SHP77 treated with DMSO at 0.1 percent for 48 hours (cell line): ENCODE measurements around the gene DLGAP3.
A peak's percentile ranks its signal among the peaks of the same experiment; 100 is the strongest.

Experiments
- DNase-seq: peaks from one replicate; lab custom pipeline; 2025; lab: John Stamatoyannopoulos, UW

Gene DLGAP3

GRCh38 chr1:34928066-34928696, 1.3 kb downstream of the DLGAP3 start:
- no peak for DNase-seq

DNA sequence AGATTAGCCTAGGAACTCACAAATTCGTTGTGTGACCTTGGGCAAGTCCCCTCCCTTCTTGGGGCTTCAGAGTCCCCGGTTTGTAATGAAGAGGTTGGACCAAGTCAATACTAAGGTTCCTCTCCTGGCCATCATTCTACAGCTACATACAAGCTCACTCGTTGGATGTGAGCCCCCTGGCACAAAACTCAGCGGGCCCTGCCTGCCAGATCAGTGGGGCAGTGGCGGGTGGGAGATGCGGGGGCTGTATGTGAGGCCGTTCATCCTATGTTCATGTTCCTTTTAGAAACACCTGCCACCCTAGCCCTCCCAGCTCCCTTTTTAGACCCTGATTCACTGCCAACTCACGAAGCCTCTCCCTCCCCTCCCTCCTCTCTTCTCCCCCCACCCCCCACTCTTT, 2.1 kb downstream of the DLGAP3 start:
- DNase-seq: no peak

GRCh38 chr1:34926894-34927293, 2.6 kb downstream of the DLGAP3 start:
- DNase-seq: no peak

GRCh38 chr1:34926156-34926555, 3.3 kb downstream of the DLGAP3 start:
- DNase-seq: no peak

GRCh38 chr1:34925730-34926129, 3.7 kb downstream of the DLGAP3 start:
- DNase-seq: no peak

DNA sequence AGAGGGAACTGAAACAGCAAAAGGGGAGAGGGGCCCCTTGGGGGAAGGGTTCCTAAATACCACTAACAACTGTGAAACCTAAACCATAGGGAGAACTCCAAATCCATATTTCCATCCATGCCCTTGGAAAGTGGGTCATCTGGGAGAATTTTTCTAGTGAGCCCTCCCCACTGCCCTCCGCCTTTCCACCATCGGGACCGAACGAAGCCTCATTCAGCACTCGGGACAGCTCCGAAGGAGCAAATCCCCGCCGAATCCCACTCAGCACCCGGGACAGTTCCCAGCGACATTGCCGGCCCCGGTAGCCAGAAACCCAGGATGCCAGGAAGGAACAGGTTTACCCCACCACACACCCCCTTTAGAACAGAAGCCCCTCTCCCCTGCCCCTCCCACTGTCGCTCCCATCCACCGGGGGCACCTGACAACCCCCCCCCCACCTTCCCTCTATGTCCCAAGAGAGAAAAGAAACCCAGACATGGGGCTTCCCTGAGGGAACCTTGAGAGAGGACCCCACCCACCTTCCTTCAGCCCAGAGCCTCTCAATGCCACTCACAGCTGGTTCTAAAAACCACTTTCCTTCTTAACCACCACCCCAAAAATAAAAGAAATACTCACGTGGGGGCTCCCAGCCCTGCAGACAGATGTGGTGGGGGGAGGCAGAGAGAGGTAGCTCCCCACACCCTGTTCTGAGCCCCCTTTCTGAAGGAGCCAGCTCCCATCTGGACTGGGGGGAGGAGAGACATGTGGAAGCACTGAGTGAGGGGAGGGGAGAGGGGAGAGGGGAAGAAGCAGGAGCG, 4.5 kb downstream of the DLGAP3 start:
- DNase-seq: no peak

DNA sequence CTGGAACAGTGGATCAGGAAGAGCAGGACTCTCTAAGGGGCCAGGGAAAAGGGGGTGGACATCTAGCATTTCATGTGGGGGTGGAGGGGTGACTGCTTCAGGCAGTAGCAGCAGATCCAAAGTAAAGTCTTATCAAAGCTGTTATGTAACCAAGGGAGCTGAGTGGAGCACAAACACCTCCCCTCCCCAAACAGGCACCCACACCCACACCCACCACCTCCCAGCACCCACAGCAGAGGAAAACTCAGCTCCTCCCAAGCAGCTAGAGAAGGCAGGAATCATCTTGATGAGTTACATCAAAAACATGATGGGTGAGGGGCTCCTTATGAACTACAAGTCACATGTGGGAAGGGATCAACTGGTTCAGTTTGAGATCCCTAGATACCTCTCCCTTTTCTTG, 6.0 kb downstream of the DLGAP3 start:
- no peak for DNase-seq

DNA sequence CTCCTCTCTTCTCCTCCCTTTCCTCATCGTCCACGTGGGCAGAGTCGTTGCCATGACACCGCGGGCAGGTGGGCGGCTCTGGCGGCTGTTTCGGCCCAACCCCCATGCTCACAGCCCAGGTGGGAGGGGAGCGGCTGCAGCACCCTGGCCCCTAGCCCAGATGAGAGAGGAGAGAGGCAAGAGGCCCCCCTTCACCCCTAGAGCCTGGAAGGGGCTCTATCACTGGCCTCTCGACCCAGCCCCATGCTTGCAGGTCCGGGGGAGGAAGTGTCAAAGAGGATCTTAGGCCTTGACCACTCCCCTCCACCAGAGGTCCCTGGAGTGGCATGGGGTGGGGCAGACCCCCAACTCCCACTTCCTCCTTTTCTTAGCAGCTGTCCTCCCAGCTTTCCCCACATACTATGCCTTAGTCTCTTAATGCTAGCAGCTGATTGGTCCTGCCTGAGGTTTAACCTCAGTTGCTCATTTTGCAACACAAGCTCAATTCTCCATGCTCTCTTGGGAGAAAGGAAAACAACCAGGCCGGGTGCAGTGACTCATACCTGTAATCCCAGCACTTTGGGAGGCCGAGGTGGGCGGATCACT, 10.4 kb downstream of the DLGAP3 start:
- peak; percentile 3 for DNase-seq

GRCh38 chr1:34918386-34918976, 11.0 kb downstream of the DLGAP3 start:
- DNase-seq: no peak

- DNase-seq: no peak
Observed at GRCh38 chr1:34917017-34917416, 12.4 kb downstream of the DLGAP3 start.

DNA sequence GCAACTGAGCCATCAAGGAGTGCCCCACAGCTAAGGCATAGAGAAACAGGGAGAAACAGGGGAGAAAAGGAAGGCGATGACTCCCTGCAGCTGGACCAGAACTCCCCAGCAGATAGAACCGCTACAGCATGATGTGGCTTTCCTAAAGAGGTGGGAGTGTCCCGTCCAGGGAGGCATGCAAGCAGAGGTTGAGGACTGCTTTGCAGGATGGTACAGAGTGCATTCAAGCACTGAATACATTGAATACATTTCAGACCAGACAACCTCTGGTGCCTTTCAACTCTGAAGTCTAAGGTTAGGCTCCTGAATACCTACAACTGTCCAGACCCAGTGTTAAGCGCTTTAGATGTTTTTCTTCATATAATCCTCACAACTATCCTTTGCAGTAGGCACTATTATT, 13.3 kb downstream of the DLGAP3 start:
- DNase-seq: no peak

GRCh38 chr1:34915521-34915920, 13.9 kb downstream of the DLGAP3 start:
- DNase-seq: no peak

DNA sequence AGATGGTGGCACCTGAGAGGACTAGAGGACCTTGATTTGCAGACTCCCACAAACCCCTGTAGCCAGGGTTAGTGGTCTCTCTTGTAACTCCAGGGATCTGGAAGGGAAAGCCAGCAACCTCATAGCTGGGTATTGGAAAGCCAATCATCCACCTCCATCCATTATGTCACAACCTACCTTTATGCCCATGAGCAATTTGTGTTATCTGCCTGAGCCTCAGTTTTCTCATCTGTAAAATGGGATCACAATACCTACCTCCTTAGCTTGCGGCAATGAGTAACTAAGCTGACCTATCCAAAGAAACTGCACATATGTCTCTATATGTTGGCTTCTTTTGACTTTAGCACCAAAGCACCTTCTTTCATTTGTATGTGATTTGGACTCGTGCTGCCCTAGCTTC, 14.5 kb downstream of the DLGAP3 start:
- DNase-seq: no peak

DNA sequence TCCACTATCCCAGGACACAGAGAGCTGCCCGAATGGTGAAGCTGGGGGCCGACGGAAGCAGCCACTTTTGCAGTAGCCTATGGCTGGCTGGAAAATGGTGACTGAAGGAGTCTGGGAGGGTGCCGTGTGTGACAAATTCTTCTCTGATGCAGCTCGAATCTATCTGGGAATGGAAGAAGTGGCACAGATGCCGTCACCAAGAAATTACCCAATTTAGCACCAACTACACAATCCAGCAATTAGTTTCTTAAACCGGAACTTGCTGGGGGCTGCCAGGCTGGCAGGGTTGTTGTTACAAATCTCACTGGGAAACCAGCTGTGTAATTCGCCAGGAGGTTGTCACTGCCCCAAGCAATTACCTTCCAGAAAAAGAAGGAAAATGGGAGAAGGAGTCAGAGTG, 18.0 kb downstream of the DLGAP3 start:
- no peak for DNase-seq

DNA sequence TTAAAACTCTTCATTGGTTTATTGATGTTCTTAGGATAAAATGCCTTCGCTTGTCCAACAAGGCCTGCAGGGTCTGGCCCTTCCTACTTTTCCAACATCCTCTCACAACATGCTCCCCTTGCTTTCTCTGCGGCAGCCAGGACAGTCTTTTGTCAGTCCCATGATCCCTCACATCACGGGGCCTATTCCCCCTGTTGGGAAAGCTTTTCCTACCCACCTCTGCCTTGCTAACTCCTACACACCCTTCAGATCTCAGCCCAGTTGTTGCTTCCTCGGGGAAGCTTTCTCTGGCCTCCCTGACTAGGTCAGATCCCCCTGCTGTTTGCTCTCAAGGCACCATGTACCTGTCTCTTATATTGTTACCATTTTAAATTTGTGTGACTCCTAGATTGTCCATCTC, 19.0 kb downstream of the DLGAP3 start:
- DNase-seq: no peak

- no peak for DNase-seq
Observed at GRCh38 chr1:34908369-34908768, 21.1 kb downstream of the DLGAP3 start.

GRCh38 chr1:34907487-34908090, 21.9 kb downstream of the DLGAP3 start:
- no peak for DNase-seq

- no peak for DNase-seq
Observed at GRCh38 chr1:34906756-34907155, 22.7 kb downstream of the DLGAP3 start.

DNA sequence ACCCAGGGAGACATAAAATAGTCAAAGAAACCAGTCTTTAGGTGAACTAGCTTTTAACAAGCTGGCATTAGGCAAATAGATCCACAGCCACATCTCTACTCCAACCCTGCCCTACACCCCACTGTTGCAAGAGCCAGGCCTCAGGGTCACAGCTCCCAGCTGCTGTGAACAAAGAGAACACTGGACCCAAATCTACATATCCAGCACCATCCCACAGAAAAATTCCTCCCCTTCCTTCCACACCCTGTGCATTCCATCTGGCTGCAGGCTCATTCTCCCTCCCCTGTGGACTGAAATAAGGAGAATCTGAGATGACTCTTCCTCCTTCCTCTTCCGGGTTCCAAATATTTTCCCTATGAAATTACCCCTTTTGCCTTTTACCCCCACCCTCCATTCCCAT, 23.2 kb downstream of the DLGAP3 start:
- no peak for DNase-seq

DNA sequence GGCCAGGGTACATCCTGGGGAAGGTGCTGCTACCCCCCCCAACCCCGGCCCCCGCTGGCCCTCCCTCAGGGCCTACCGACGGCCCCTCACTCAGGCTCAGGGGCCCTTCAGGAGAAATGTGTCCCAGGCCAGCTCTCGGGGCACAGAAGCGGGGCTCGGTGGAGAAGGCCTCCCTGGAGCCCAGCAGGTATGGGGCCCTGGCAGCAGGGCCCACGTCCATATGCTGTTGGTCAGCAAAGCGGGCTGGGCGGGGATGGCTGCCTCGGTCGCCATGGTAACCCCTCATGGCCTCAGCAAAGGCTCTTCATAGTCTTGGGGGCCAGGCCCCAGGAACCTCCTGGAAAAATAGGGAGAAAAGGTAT, 24.4 kb downstream of the DLGAP3 start:
- no peak for DNase-seq

DNA sequence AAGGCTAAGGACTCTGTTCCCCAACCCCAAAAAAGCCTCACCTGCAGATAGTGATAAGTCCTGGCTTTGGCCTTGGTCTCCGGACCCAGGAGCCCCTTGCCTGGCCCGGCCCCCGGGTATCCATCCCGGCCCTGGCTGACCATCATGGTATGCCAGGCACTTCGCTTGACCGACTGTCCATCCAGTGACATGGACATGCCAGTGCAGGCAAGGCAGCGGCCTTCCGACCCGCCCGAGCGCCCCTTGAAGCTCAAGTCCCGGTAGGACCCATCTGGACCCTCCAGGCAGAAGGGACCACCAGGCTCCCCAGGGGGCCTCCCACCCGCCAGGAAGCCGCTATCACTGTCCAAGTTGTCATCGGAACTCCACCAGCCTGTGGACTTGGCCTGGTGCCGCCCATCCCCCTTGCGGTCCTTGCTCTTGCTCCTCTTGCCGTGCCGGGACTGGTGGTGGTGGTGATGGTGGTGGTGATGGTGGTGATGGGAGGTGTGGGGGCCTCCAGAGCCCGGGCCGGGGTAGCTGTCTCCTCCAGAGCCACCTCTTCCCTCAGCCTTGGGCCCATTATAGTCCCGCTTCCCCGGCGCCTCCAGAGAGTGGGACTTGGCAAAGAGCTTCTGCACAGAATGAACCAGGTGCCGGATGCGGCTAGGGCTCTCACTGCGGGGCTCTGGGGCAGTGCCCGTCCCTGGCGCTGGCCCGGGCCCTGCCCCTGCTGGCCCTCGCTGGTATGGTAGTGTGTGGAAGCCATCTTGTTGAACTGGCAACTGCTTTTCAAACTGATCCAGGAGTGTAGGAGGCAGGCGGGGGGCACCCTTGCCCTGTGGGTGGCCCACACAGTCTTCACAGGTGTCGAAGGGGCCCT, 25.0 kb downstream of the DLGAP3 start:
- DNase-seq: no peak

DNA sequence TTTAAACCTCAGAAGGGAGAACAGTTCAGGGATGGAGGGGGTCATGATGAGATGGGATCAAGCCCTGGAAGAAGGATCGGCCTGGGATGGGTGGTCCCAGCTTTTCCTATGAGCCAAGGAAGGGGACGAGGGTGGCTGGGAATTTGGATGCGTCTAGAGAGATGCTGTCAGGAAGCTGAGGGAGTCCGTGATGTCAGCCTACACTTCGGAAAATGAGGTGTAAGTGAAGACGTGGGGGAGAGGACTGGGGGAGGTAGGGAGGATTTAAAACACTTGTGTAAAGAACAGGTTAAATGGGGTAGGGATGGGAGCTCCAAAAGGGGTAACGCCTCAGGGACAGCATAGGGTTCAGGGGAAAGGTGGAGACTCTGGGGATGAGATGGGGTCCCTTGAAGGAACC, 27.5 kb downstream of the DLGAP3 start:
- DNase-seq: no peak
